ENCODE data around the gene EVPL.

Gene EVPL

DNA sequence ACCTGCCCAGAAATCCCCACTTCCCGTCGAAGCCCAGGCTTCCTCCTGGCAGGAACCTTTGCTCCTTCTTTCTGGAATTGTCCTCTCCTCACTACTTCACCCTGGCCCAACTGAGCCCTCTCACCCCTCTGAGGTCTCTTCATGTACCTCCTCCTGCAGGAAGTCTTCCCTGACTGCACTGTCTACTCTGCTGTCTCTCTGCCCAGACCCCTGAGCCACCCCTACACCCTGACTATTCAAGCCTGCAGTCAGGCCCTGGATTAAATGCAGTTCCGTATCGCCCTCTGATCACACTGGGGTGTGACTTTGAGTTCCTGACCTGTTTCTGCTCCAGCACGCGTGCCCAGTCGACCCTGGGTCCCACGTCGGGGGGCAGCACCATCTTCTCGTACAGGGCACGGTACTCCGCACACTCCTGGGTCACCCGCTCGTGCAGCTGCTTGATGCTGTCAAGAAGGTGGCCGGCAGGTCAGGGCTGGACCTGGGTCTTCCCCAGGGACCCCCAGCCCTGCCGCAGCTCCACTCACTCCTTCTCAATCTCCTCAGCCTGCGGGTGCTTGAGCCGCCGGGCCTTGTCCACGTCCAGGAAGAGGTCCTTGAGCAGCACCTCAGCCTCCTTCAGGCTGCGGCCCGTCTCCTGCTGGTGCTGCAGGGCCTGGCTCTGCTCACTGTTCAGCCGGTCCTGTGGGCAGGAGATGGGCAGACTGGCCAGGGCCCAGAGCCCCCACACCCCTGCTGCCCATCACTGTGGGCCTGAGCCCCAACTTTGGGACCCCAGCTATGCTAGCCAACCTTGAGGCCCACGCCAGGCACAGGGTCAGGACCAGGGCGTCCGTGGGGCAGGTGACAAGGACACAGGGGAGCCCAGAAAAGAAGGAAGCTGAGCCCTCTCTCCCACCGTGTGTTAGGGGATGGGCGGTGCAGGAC is 3.9 kb downstream of the EVPL start:
- no peak for DNase-seq (ENCODE audit: low read depth, low spot score)

DNA sequence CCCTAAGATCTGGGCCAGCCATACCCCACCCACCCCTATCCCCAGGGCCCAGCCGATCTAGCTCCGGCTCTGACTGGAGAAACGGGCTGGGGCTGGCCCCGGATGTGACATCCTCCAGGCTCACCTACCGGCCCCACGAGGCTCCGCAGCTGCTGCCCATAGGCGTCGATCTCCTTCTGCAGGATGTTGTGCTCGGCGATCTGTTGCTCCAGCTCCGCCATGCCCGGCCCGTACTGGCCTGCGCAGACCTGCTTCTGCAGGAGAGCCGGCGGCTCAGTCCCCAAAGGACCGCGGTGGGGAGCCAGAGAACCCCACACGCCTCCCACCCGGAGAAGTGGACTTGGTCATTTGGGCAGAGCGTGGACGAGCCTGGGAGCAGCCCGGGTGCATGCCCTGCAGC is 4.8 kb downstream of the EVPL start:
- no peak overlapping the region for H3K4me3 ChIP-seq (ENCODE audit: low read length)
- DNase-seq (ENCODE audit: low read depth, low spot score): no peak

More for the DNA sequence above, 3.9 kb downstream of the EVPL start:
- no peak overlapping the region for H3K4me3 ChIP-seq (ENCODE audit: low read length)

DNA sequence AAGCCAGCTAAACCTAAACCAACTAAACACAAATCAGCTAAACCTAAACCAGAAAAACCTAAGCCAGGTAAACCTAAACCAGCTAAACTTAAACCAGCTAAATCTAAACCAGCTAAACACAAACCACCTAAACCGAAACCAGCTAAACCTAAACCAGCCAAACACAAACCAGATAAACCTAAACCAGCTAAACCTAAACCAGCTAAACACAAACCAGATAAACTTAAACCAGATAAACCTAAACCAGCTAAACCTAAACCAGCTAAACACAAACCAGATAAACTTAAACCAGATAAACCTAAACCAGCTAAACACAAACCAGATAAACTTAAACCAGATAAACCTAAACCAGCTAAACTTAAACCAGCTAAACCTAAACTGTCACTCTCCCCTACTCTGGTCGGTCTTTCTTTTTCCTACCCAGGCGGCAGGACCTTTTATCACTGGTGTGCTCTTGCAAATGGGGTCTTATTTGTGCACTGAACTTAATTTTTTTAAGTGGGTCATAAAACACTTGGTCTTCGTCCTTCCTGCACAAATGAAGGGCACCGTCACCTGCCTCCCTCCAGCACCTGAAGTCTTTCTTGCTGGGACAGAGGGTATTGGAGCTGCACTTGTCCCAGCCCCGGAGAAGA is 7.2 kb downstream of the EVPL start:
- DNase-seq (ENCODE audit: low read depth, low spot score): no peak
- H3K4me3 ChIP-seq (ENCODE audit: low read length): no peak overlapping the region

DNA sequence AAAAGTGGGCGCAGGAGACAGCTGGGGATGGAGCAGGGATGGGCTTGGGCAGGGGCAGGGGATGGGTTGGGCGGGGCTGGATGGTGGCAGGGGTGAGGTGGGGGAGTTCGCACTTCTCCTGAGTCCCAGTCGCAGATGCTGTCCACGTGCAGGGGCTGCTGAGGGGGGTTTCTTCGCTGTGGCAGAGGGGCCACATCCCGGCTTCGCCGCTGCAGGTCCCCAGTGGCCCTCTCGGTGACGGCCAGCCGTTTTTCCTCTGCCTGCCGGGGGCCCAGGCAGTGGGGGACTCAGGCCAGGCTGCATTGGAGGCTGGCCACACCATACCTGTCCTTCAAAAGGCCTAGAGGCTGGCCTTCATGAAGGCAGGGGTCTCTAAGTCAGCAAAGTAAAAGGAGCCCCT is 8.3 kb downstream of the EVPL start:
- no peak for DNase-seq (ENCODE audit: low read depth, low spot score)
- no peak overlapping the region for H3K4me3 ChIP-seq (ENCODE audit: low read length)

DNA sequence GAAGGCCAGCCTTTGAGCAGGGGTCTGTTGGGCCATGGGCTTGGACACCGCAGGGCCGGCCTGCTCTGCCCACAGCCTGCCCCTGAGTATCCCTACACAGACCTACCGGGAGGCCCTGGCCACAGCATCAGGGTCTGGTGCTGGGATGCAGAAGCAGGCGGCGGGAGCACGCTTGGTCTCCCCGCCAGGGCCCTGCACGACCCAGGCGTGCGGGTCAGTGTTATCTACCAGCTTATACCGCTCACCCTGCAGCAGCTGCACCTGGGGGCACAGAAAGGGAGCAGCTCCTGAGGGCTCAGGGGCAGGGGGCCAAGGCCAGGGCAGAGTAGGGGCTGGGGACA is 8.8 kb downstream of the EVPL start:
- no peak for DNase-seq (ENCODE audit: low read depth, low spot score)
- no peak overlapping the region for H3K4me3 ChIP-seq (ENCODE audit: low read length)

DNA sequence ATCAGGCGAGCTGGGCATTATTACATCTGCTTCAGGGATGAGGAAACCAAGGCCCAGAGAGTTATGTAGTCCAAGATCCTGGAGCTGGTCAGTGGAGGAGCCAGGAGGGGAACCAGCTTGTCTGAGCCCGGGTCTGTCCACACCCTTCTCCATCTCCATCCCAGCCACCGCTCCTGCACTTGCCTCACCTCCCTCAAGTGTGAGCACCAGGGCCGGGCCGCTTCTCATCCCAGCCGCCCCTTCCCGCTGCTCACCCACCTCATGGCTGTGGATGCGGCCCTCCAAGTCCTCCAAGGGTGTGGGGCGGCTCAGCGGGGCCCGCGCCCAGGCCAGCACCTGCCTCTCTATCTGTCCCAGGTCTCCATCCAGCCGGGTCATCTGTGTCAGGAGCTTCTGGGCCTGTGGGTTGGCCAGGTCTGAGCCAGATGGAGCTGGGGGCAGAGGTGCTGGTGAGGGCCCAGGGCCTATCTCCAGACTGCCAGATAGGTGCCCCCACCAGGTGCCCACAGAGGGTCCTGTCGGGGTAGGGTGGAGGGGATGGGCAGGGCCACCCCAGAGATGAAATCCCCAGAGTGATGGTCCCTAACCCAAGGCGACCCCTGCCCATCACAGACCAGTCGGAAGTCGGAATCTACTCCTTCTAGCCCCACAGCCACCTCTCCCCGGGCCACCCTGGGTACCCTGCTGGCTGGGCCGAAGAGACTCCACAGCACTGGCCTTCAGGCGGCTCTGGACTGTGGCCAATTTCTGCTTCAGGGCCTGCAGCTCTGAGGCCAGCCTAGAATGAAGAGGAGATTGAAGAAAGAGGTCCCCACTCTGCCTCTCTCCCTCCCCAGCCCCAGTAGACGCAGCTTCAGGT is 9.4 kb downstream of the EVPL start:
- no peak overlapping the region for H3K4me3 ChIP-seq (ENCODE audit: low read length)
- DNase-seq (ENCODE audit: low read depth, low spot score): no peak

DNA sequence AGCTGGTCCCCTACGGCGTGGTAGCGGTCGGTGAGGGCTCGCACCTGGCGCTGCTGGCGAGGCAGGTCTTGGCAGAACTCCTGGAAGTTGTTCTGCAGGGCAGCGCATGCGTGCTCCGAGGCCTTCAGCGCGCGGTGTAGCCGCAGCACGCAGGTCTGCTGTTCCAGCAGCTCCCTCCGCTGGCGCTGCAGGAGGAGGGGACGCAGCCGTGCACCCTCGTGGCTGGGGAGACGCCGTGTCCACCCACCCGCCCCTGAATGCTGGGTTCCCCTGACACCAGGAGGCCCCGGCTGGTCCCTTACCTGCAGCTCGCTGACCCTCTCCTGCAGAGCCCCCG is 12.2 kb downstream of the EVPL start:
- DNase-seq (ENCODE audit: low read depth, low spot score): no peak
- H3K4me3 ChIP-seq (ENCODE audit: low read length): no peak overlapping the region

DNA sequence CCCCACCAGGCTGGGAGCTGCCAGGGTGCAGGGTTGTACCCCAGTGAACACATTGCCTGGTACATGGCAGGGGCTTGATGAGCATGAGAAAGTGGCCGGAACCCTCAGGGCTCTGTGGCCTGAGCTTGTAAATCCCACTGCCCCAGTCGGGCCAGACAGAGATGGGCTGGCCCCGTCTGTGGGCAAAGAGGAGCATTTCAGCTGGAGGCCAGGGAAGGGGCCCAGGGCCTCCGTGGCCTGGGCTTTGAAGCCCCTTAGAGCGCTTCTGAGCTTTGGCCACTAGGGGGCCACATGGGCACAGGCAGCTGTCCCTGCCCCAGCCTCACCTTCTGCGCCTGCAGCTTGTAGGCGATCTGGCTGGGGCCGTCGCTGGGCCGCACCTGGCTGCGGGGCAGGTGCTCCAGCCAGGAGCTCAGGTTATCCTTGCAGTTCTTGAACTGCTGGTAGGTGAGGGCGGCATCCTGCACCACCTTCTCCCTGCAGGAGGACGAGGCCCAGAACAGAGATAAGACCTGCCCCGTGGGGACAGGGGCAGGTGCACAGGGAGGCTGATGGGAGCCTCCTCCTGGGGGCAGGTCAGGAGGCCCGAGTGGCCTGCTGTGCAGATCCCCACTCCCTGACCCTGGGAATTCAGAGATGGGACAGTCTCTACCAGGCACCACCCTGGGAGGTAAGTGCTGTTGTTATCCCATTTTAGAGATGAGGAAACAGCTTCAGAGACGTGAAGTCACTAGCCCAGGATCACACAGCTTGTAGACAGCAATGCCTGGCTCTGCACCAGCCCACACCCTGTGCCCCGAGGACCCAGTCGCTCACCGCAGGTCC is 12.8 kb downstream of the EVPL start:
- peak; percentile 70 for DNase-seq (ENCODE audit: low read depth, low spot score)
- no peak overlapping the region for H3K4me3 ChIP-seq (ENCODE audit: low read length)

DNA sequence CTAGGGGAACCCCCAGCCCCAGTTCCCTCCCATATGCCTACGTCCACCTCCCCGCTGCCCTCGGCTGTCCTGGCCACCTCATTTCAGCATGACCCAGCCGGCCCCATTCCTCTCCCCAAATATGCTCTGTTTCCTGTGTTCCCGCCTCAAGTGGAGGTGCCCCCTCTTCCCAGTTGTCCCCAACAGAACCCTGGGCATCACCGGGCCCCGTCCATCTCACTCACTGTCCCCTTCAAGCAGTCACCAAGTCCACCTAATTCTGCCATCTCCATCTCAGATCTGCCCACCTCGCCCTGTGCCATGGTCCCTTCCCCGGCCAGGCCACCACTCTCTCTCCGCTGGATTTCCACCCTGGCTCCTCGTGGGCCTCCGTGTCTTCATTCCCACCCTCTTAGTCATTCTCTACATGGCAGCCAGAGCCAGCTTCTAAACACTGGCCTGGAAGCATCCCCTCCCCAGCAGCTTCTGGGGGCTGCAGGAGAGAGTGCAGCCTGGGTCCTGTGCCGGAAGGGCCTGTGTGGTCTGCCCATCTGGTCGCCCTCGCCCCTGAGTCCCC is 13.7 kb downstream of the EVPL start:
- H3K4me3 ChIP-seq (ENCODE audit: low read length): no peak overlapping the region
- DNase-seq (ENCODE audit: low read depth, low spot score): no peak

DNA sequence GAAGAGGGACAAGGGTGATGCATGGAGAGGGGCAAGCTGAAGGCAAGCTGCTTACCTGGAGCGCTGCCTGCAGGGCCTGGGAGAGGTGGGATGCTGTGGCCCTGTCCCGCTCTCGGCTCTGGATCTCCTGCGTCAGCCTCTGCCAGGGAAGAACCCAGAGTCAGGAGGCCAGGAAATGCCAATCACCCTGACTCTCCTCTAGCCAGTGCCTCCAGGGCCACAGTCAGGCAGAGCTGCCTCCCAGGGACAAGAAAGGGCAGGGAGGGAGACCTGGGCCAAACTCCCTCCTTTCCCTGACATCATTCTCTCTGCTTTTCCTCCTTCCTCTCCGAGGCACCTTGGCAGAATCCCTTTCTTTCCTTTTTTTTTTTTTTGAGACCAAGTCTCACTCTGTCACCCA is 15.2 kb downstream of the EVPL start:
- H3K4me3 ChIP-seq (ENCODE audit: low read length): no peak overlapping the region
- no peak for DNase-seq (ENCODE audit: low read depth, low spot score)

DNA sequence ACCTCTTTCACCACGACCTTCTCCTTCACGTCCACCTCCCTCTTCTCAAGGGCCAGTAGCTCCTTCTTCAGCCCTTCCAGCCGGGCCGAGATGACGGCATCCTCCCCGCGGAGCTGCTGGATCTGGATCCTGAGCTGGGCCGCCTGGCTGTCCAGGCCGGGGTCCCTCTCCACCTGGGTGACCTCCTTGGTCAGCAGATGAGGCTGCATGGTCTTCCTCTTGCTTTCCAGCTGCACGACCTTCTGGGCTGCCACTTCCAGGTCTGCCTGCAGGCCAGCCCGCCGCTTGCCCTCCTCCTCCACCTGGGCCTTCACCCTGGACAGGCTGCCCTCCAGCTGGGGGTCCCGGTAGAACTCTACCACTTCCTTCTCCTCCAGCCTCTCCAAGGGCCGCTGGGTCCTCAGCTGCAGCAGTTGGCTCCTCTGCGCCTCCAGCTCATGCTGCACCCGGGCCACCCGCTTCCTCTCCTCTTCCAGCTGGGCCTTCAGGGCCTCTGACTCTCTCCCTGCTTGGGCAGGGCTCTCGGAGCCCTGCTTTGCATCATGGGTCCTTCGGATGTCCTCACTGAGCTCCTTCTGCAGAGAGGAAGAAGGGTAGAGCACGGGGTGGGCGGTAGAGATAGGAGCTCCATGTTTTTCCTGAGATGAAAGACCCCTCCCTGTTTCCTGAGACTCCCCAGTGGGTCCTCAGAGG is 17.0 kb downstream of the EVPL start:
- no peak overlapping the region for H3K4me3 ChIP-seq (ENCODE audit: low read length)
- DNase-seq (ENCODE audit: low read depth, low spot score): no peak

DNA sequence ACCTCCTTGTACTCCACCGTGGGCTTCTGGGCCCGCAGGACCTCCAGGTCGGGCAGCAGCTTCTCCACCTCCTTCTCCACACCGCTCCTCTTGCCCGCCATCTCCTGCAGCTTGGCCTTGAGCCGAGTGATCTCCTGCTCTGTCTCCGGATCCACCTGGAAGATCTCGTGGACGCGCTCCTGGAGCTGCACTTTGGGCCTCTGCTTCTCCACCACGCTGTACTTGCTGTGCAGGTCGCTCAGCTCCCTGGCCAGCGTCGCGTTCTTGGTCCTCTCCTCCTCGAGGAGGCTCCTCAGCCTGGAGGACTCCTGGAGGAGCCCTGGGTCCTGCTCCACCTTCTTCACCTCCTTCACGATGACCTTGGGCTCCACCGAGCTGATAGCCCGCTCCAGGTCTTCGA is 17.7 kb downstream of the EVPL start:
- no peak for DNase-seq (ENCODE audit: low read depth, low spot score)

DNA sequence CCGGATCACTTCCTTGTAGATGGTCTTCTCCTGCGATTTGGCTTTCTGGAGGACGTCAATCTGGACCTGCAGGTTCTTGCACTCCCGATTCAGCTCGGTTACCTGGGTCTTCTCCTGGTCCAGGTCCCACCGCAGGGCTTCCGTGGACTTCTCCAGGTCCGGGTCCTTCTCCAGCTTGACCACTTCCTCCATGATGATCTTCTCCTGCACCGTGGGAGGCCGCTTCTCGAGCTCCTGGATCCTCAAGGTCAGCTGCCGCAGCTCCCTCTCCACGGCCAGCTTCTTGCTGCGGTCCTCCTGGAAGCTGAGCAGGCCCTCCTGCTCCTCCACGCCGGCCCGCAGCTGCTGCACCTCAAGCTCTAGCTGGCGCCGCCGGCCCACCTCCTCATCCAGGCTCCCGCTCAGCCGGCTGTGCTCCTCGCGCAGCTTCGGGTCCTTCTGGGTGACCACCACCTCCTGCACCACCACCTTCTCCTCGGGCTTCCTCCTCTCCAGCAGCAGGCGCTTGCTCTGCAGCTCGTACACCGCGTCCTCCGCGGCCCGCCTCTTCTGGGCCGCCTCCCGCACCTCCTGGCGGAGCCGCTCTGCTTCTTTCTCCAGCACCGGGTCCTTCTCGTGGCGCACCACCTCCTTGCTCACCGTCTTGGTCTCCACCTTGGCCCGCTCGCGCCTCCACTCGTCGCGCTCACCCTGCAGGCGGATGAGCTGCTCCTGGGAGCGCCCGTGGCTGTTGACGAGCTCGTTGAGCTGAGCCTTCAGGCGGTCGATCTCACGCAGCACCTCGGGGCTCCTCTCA is 18.3 kb downstream of the EVPL start:
- no peak overlapping the region for H3K4me3 ChIP-seq (ENCODE audit: low read length)
- DNase-seq (ENCODE audit: low read depth, low spot score): no peak

More for the DNA sequence above, 17.7 kb downstream of the EVPL start:
- H3K4me3 ChIP-seq (ENCODE audit: low read length): no peak overlapping the region

DNA sequence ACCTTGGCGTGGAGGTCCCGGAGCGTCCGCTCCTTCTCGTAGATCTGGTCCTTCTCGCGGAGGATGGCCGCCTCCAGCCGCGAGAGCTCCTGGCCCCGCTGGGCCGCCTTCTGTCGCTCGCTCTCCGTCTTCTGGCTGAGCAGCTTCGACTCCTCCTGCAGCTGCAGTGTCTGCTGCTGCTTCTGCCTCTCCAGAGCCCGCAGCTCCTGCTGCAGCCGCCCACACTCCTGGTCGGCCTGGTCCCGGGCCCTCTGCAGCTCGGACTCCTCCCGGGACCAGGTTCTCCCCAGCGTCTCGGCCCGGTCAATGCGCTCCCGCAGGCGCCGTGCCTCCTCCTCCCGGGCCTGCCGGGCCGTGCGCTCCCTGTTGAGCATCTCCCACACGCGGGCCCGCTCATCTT is 18.9 kb downstream of the EVPL start:
- DNase-seq (ENCODE audit: low read depth, low spot score): no peak
- no peak overlapping the region for H3K4me3 ChIP-seq (ENCODE audit: low read length)

DNA sequence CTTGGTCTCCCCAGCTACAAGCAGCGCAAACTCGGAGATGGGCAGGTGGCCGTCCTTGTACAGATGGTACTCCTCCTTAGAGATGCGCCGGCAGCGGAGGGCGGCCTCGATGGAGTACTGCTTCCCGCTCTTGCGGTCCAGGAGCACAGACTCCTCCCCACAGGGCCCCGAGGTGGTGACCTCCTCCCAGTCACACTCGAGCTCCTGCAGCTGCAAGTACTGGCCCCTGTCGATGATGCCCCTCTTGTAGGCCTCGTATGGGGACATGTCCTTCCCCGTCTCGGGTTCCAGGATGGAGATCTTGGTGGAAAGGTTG is 19.3 kb downstream of the EVPL start:
- no peak for DNase-seq (ENCODE audit: low read depth, low spot score)
- no peak overlapping the region for H3K4me3 ChIP-seq (ENCODE audit: low read length)

DNA sequence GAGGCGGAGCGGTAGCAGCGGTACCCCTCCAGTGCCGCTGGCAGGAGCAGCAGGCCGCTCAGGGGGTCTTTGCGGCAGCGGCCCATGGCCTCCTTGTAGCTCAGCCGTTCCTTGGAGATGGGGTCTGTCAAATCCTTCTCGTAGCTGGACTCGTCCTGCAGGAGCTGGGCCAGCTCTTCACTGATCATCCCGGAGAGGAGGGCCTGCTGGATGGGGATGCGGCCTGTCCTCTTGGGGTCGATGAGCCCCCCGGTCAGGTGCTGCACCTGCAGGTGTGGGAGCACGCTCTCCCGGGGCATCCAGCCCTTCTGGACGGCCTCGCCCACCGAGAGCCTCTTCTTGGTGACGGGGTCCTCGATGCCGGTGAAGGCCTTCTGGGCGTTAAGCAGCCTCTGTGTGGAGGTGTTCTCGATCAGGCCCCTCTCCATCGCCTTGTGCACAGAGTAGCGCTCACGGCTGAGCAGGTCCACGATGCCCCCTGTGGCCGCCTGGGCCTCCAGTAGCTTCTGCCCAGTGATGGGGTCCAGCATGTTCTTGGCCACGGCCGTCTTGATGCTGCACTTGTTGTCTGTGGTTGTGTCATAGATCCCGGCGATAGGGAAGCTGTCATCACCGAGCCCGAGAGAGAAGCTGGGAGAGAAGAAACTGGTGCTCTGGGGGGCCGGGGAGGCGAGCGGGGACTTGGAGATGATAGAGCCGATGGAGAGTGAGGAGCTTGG is 19.8 kb downstream of the EVPL start:
- DNase-seq (ENCODE audit: low read depth, low spot score): no peak
- no peak overlapping the region for H3K4me3 ChIP-seq (ENCODE audit: low read length)

Measured in Jurkat, Clone E6-1 (cell line).